Activated CD8-positive, alpha-beta memory T cell treated with anti-CD3 and anti-CD28 coated beads, Interleukin-2, amount 10 ng/mL, durations not matched to agents 7 days and 5 days (primary cell): ENCODE data around the gene WNK1. TPM values are rescaled to one million over a fixed set of nuclear protein-coding genes. Genes with fewer than 3 reads are reported as not detected.

Source experiments
- ATAC-seq: fragments of 150-1000 bp; cut with Tn5 transposase; one replicate; pipeline ENCODE4 v1.10.0; 2021; ENCODE audit warnings: moderate library complexity
- CTCF ChIA-PET: fragments of 350-600 bp; sonication (Branson Sonifier 250); formaldehyde crosslinking; loops from one replicate; lab custom pipeline; 2021; ENCODE audit warnings: antibody characterized with exemption; lab: Charles Lee
- DNase-seq: peaks from one replicate; pipeline ENCODE4 v3.0.0-alpha.2; 2020
- H3K27ac Mint-ChIP-seq: one replicate; pipeline ENCODE4 v1.8.0; 2021; ENCODE audit warnings: mild to moderate bottlenecking, mixed read lengths
- H3K27me3 Mint-ChIP-seq: one replicate; pipeline ENCODE4 v1.8.0; 2021; ENCODE audit warnings: mixed read lengths
- H3K36me3 Mint-ChIP-seq: one replicate; pipeline ENCODE4 v1.8.0; 2021; ENCODE audit warnings: mild to moderate bottlenecking, mixed read lengths
- H3K4me1 Mint-ChIP-seq: one replicate; pipeline ENCODE4 v1.8.0; 2021; ENCODE audit warnings: mixed read lengths
- H3K4me3 Mint-ChIP-seq: one replicate; pipeline ENCODE4 v1.8.0; 2021; ENCODE audit warnings: mild to moderate bottlenecking, moderate library complexity, mixed read lengths
- H3K9me3 Mint-ChIP-seq: one replicate; pipeline ENCODE4 v1.8.0; 2022; ENCODE audit warnings: low read depth, mixed read lengths
- total RNA-seq, 2 experiments: library from RNA; stranded (reverse); gene quantifications; one replicate each; pipeline ENCODE4 v1.2.3, GENCODE V29; 2021

The WNK1 gene
- total RNA-seq, 2 experiments from 2014 or later = 199 to 211 TPM

- Mint-ChIP-seq H3K4me3 (no peak overlapping the region), H3K27ac (no peak overlapping the region), H3K9me3 (no peaks in the 10 kb centered on the region), H3K4me1 (peaks cover 63% of the 10 kb centered on the region), H3K27me3 (no peaks in the 10 kb centered on the region), H3K36me3 (peaks cover 27% of the 10 kb centered on the region)
- ATAC-seq = no peak
- no peak for DNase-seq
- CTCF ChIA-PET = interaction anchor here (1.2 to 1.8 kb wide), 2 partner anchors 10 to 214 kb away, joined by 3 to 6 read pairs; no protein-coding TSS in a partner anchor
Measured at GRCh38 chr12:790608-791007, 38.2 kb downstream of the WNK1 start.

DNA sequence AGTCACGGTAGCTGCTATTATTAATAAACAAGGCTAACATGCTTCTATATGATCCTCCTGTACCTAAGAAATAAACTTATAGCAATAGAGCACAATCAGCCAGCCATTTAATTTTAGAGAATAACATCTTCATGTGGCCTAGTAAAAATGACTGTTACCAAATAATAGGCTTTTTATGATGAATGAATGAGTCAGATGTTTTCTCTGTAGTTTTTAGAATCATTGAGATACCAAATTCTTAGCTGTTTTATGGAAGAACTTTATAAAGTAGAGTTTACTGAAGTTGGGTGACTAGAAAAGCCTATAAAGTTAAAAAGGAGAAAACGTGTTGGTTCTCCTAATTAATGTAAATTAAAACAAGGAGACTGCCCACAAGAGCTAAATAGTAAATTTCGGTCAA lies 40.7 kb downstream of the WNK1 start:
- H3K4me3 Mint-ChIP-seq = no peak overlapping the region
- no peak for ATAC-seq
- no peaks in the 10 kb centered on the region for H3K27me3 Mint-ChIP-seq
- H3K27ac Mint-ChIP-seq = no peak overlapping the region
- peaks cover 66% of the 10 kb centered on the region for H3K4me1 Mint-ChIP-seq
- peaks cover 20% of the 10 kb centered on the region for H3K36me3 Mint-ChIP-seq
- no peak for DNase-seq
- no peaks in the 10 kb centered on the region for H3K9me3 Mint-ChIP-seq
- CTCF ChIA-PET = interaction anchor here (1.4 to 1.5 kb wide), 2 partner anchors 13 to 15 kb away, joined by 4 to 5 read pairs; no protein-coding TSS in a partner anchor

DNA sequence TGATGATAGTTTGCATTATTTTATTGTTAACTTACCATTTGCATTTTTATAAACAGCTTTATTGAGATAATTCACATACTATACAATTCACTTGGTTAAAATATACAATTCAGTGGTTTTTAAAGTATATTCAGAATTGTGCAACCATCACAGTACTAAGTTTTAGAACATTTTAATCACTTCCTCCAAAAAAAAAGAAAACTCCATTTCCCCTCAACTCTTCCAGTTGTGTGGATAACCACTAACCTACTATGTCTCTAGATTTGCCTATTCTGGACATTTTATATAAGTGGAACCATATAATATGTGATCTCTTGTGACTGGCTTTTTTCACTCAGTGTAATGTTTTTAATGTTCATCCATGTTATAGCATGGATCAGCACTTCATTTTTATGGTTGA lies 41.3 kb downstream of the WNK1 start:
- Mint-ChIP-seq H3K4me3 (no peak overlapping the region), H3K27me3 (no peaks in the 10 kb centered on the region), H3K27ac (no peak overlapping the region), H3K9me3 (no peaks in the 10 kb centered on the region), H3K4me1 (peaks cover 66% of the 10 kb centered on the region), H3K36me3 (peaks cover 19% of the 10 kb centered on the region)
- CTCF ChIA-PET = interaction anchor here (1.2 to 1.5 kb wide), 3 partner anchors 12 to 218 kb away, joined by 3 to 5 read pairs (median 4); no protein-coding TSS in a partner anchor
- ATAC-seq (no peak), DNase-seq (no peak)

- no peaks in the 10 kb centered on the region for H3K9me3 Mint-ChIP-seq
- H3K27ac Mint-ChIP-seq = peak overlapping the region; percentile 73
- DNase-seq = peak; percentile 74
- H3K27me3 Mint-ChIP-seq = no peaks in the 10 kb centered on the region
- peaks cover 18% of the 10 kb centered on the region for H3K36me3 Mint-ChIP-seq
- peak overlapping the region; percentile 19 for H3K4me3 Mint-ChIP-seq
- H3K4me1 Mint-ChIP-seq = peaks cover 57% of the 10 kb centered on the region
- CTCF ChIA-PET = interaction anchor here (0.7 to 2.2 kb wide), 4 partner anchors 11 to 40 kb away, joined by 3 to 6 read pairs (median 4); no protein-coding TSS in a partner anchor
- peak; percentile 82 for ATAC-seq
Measured at GRCh38 chr12:795305-795704, 42.9 kb downstream of the WNK1 start.

DNA sequence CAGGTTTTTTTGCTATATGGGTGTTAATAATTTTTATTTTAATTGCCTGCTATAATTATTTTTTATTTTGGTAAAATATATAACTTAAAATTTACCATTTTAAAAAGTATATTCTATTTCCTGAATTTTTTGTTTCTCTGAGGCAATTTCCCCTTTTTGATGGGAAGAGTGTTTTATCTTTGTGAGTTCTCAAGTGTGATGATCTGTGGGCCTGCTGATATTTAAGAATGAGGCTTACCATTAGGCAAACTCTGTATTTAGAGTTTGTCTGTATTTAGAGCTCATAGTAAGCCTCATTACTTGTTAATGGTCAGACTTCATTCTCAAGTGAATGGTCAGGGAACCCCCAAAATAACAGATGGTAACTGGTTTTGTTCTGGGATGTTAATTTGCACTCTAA lies 48.0 kb downstream of the WNK1 start:
- Mint-ChIP-seq H3K4me1 (peaks cover 58% of the 10 kb centered on the region), H3K27ac (no peak overlapping the region), H3K9me3 (no peaks in the 10 kb centered on the region), H3K36me3 (peaks cover 10% of the 10 kb centered on the region), H3K4me3 (no peak overlapping the region), H3K27me3 (no peaks in the 10 kb centered on the region)
- CTCF ChIA-PET = interaction anchor here (0.6 to 1.4 kb wide), 4 partner anchors 11 to 105 kb away, joined by 3 to 4 read pairs (median 3); no protein-coding TSS in a partner anchor
- DNase-seq (no peak), ATAC-seq (no peak)

GRCh38 chr12:802242-803120 lies 50.1 kb downstream of the WNK1 start:
- DNase-seq (no peak), ATAC-seq (no peak)
- H3K36me3 Mint-ChIP-seq = peaks cover 7% of the 10 kb centered on the region
- no peaks in the 10 kb centered on the region for H3K9me3 Mint-ChIP-seq
- H3K4me3 Mint-ChIP-seq = no peak overlapping the region
- CTCF ChIA-PET = interaction anchor here (0.7 kb wide), 1 partner anchor 12 kb away, joined by 3 read pairs; no protein-coding TSS in a partner anchor
- peak overlapping the region; percentile 40 for H3K27ac Mint-ChIP-seq
- H3K4me1 Mint-ChIP-seq = peaks cover 59% of the 10 kb centered on the region
- H3K27me3 Mint-ChIP-seq = no peaks in the 10 kb centered on the region

GRCh38 chr12:805022-805632 lies 52.7 kb downstream of the WNK1 start:
- Mint-ChIP-seq H3K9me3 (no peaks in the 10 kb centered on the region), H3K27me3 (no peaks in the 10 kb centered on the region), H3K27ac (no peak overlapping the region), H3K36me3 (peaks cover 4% of the 10 kb centered on the region), H3K4me1 (peaks cover 70% of the 10 kb centered on the region), H3K4me3 (no peak overlapping the region)
- DNase-seq (no peak), ATAC-seq (no peak)
- CTCF ChIA-PET = interaction anchor here (0.6 to 2.9 kb wide), 5 partner anchors 12 to 229 kb away, joined by 3 to 11 read pairs (median 5); no protein-coding TSS in a partner anchor

DNA sequence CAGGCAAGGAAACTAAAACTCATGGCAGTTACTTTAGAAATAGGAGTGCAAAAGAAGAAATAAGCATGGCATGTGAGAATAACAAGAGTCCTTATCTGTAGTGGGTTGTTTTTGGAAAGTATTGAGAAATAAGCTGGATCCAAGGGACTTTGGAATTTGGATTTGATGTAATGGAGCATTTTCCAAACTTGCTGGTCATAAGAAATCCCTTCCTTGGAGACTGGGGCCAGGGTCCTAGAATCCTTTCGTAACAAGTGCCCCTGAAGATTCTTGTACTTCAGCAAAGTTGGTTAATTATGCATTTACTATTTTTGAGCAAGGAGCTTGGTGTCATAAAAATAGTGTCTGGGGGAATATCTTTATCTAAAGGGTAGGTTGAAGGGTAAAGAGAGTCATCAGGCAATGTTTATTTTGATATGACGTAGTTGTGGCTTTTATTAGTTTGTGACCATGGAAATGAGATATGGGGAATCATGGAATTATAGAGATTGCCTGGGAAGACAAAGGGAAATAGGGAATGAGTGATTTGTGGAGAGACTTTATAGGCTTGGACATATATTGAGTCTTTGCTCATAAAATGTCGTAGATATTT lies 53.9 kb downstream of the WNK1 start:
- no peak for DNase-seq
- Mint-ChIP-seq H3K4me3 (peak overlapping the region; percentile 6), H3K4me1 (peaks cover 70% of the 10 kb centered on the region), H3K9me3 (no peaks in the 10 kb centered on the region), H3K27me3 (no peaks in the 10 kb centered on the region), H3K27ac (peak overlapping the region; percentile 22), H3K36me3 (peaks cover 1% of the 10 kb centered on the region)
- CTCF ChIA-PET = interaction anchor here (0.6 to 2.9 kb wide), 6 partner anchors 9 to 161 kb away, joined by 3 to 11 read pairs (median 3); no protein-coding TSS in a partner anchor
- ATAC-seq = no peak

GRCh38 chr12:807041-807735 lies 54.8 kb downstream of the WNK1 start:
- H3K27me3 Mint-ChIP-seq = no peaks in the 10 kb centered on the region
- ATAC-seq (peak; percentile 38), DNase-seq (no peak)
- H3K9me3 Mint-ChIP-seq = no peaks in the 10 kb centered on the region
- H3K36me3 Mint-ChIP-seq = peaks cover 1% of the 10 kb centered on the region
- H3K27ac Mint-ChIP-seq = peak overlapping the region; percentile 55
- H3K4me1 Mint-ChIP-seq = peaks cover 70% of the 10 kb centered on the region
- H3K4me3 Mint-ChIP-seq = peak overlapping the region; percentile 49
- CTCF ChIA-PET = interaction anchor here (0.7 to 2.9 kb wide), 11 partner anchors 9 to 776 kb away, joined by 3 to 11 read pairs (median 3); partner anchors contain the start of gene WNK1

GRCh38 chr12:810116-810515 lies 57.7 kb downstream of the WNK1 start:
- Mint-ChIP-seq H3K36me3 (peaks cover 11% of the 10 kb centered on the region), H3K4me1 (peaks cover 73% of the 10 kb centered on the region), H3K27me3 (no peaks in the 10 kb centered on the region), H3K4me3 (peak overlapping the region; percentile 36), H3K9me3 (no peaks in the 10 kb centered on the region), H3K27ac (peak overlapping the region; percentile 59)
- no peak for DNase-seq
- CTCF ChIA-PET = interaction anchor here (0.9 to 2.8 kb wide), 9 partner anchors 10 to 240 kb away, joined by 3 to 21 read pairs (median 4); partner anchors contain the start of gene WNK1
- ATAC-seq = no peak

DNA sequence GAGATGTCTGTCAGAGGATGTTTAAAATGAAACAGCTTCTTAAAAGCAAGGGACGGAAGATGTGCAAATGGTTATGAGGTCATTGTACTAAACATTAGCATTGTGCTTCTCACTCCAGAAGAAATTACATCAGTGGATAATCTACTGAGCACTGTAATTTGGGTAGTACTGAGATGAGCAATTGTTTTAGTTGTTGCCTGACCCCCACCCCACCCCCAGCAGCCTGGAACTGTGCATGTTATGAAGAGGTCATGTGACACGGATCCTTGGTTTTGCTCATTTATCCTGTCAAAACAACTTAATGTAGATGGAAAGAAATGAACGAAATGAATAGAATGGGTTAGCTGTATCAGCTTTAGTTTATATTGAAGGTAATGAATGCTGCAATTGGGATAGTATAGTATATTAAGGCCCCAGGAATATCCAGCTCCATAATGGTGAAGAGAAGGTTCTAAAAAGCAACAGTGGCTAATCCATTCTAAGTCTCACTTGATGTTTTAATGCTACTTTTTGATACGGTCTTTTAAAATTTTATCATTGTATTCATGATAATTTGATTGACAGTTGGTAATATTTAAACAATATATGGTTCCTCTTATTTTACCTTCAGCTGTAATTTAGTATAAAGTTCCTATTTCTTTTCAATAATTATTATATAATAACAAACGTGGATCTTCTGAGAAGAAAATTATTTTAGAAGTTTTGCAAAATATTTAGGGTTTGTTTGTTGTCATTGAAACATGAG lies 58.5 kb downstream of the WNK1 start:
- CTCF ChIA-PET = interaction anchor here (0.9 to 2.8 kb wide), 11 partner anchors 10 to 240 kb away, joined by 3 to 21 read pairs (median 4); partner anchors contain the start of gene WNK1
- peak; percentile 85 for ATAC-seq
- Mint-ChIP-seq H3K4me1 (peaks cover 70% of the 10 kb centered on the region), H3K36me3 (peaks cover 13% of the 10 kb centered on the region), H3K4me3 (peak overlapping the region; percentile 36), H3K27me3 (no peaks in the 10 kb centered on the region), H3K27ac (peak overlapping the region; percentile 59), H3K9me3 (no peaks in the 10 kb centered on the region)
- peak; percentile 75 for DNase-seq

- no peak for ATAC-seq
- Mint-ChIP-seq H3K27ac (no peak overlapping the region), H3K36me3 (peaks cover 22% of the 10 kb centered on the region), H3K4me3 (no peak overlapping the region), H3K9me3 (no peaks in the 10 kb centered on the region), H3K27me3 (no peaks in the 10 kb centered on the region), H3K4me1 (peaks cover 58% of the 10 kb centered on the region)
- CTCF ChIA-PET = interaction anchor here (1.2 to 4.8 kb wide), 9 partner anchors 37 to 243 kb away, joined by 4 to 54 read pairs (median 8); partner anchors contain the start of gene WNK1
- DNase-seq = no peak
Measured at GRCh38 chr12:812950-813349, 60.6 kb downstream of the WNK1 start.
